Putamen (tissue), 1 donor: Measurements from ENCODE around the gene PARP4.
"Not testable (repeated sequence)": the region's sequence is repeated elsewhere in the genome, so short reads cannot be mapped to it uniquely, and the experiment has no call there.

Source experiments
- DNase-seq: peaks from one replicate; pipeline ENCODE4 v3.0.0-alpha.2; 2016; ENCODE audit warnings: low spot score

The PARP4 gene

DNA sequence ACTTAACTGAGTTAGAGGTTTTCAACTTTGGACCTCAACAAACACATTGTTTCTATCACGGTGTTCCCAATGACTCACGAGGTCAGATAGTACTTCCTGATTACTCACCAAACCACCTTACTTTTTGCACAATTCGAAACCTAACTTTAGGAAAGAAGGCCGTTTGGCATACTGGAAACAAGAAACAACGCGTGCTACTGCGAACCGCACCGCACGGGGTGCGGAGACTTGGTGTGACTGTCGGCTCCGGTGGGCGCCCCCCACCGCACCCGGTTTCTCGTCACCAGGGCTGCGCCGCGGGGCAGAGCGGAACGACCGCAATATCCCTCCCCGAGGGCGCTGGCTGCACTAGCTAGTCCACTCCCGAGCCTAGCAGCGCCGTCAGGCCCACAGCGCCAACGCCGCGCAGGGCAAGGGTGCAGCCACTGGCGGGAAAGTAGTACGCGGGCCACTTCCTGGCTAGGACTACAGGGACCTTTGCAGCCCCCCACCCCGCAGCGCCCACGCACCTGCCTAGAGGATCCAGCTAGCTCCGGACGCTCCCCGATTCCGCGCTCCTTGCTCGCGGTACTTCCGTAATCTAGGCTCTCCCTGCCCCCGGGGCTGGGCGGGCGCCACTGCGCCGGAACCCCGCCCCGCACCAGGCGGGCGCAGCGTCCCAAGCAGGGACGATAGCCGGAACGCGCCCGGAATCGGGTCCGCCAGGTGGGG is at the start of gene PARP4:
PARP4 (minus strand) TSS at position 582 of the 711 bp plus-strand sequence. CDS start 9,002 bp downstream, outside the sequence.
- DNase-seq, result peak; percentile 50

DNA sequence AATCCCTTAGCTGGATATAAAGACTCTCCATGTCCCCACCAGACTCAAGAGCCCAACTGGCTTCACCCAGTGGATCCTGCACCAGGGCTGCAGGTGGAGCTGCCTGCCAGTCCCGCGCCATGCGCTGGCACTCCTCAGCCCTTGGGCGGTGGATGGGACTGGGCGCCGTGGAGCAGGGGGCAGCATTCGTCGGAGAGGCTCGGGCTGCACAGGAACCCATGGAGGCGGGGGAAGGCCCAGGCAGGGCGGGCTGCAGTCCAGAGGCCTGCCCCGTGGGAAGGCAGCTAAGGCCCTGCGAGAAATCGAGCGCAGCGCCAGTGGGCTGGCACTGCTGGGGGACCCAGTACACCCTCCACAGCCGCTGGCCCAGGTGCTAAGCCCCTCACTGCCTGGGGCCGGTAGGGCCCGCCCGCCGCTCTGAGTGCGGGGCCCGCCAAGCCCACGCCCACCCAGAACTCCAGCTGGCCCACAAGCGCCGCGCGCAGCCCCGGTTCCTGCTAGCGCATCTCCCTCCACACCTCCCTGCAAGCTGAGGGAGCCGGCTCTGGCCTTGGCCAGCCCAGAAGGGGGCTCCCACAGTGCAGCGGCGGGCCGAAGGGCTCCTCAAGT is 48.1 kb upstream of the PARP4 start:
- not testable (repeated sequence) for DNase-seq

DNA sequence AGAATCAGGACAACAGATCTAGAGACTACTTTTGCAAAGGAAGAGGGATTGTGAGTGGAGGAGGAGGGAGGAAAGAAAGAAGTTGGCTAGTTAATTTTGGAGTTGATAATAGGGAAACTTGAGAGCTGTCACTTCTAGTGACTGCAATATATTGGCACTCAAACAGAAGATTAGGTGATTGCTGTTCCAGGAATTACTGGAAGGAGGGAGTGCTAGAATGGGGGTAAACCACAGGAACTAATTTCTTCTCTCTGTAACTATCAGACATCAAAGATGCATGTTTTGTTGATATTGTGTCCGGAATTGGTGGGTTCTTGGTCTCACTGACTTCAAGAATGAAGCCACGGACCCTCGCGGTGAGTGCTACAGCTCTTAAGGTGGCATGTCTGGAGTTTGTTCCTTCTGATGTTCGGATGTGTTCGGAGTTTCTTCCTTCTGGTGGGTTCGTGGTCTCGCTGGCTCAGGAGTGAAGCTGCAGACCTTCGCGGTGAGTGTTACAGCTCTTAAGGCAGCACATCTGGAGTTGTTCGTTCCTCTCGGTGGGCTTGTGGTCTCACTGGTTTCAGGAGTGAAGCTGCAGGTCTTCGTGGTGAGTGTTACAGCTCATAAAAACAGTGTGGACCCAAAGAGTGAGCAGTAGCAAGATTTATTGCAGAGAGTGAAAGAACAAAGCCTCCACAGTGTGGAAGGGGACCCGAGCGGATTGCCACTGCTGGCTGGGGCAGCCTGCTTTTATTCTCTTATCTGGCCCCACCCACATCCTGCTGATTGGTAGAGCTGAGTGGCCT is 47.0 kb upstream of the PARP4 start:
- DNase-seq, result not testable (repeated sequence)

DNA sequence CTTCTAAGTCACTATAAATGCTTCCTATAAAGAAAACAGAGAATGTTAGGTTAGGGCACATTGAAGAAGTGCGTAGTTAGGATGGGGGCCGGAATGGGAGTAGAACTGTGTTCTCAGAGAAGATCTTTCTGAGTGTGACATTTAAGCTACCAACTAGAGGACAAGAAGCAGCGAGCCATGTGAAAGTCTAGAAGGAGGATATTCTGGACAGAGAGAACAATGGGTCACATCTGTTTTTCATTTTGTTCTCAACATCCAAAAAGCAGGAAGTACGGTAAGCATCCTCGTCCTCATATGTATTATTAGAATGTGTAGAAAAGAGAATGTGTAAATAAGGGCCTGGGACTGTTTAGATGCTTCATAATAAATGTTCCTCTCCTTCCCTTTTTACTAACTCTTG is 44.5 kb upstream of the PARP4 start:
- DNase-seq, result no peak

DNA sequence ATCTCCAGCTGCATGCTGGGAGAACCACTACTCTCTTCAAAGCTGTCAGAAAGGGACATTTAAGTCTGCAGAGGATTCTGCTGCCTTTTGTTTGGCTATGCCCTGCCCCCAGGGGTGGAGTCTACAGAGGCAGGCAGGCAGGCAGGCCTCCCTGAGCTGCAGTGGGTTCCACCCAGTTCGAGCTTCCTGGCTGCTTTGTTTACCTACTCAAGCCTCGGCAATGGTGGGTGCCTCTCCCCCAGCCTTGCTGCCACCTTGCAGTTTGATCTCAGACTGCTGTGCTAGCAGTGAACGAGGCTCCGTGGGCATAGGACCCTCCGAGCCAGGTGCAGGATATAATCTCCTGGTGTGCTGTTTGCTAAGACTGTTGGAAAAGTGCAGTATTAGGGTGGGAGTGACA is 41.3 kb upstream of the PARP4 start:
- not testable (repeated sequence) for DNase-seq

DNA sequence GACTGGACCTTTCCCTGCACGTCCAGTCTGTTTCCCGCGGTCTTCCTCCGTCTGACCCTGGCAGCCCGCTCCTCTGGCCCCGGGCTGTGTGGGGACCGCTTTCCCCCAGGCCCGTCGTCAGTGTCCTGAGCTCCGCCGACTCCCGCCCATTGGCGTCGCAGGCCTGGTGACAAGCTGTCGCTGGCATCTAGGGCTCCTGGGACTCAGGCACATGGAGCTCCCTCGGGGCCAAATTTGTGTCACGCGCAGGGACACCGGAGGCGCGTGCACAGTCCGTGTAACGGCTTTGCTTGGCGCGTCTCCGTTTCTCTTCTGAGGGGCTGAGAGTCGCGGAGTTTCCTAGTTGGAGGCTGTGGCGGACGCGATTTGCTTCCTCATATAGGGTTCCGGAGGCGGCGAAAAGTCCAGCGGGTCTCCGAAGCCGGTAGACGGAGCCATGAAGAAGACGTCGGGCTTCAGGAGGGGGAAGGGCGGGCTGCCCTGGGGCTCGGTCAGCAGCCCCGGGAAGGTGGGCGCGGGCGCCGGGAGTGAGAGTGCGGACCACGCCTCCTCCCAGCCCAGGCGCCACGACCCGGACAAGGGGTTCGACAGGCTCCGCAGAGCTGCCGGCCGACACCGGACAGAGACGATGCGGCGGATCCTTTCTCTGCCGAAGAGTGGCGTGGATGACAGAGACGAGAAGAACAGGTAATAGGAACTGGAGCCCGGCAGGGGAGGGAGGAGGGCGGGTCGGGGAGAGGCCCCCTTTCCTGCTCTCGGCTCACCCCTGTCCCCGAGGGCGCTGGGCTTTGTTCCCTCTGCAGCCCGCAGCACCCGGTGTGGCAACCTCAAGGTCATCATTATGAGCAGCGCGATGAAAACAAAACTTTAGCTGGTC is 29.1 kb upstream of the PARP4 start:
- not testable (repeated sequence) for DNase-seq

DNA sequence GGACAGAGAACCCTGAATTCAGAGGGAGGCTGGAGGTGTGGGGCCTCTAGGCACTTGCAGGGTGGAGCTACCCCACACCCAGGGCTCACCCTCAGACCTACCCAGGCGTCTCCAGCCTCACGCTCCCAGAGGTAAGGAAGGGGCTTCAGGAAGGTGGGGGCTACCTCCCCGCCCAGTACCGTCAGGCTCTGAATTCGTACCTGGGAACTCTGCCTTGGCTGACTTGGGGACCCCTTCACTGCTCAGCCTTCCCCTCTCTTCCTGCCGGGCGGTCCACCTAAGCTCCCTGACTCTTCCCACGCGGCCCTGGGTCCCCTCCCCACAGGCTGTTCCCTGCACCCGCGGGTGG is 28.5 kb upstream of the PARP4 start:
- DNase-seq, result no peak

DNA sequence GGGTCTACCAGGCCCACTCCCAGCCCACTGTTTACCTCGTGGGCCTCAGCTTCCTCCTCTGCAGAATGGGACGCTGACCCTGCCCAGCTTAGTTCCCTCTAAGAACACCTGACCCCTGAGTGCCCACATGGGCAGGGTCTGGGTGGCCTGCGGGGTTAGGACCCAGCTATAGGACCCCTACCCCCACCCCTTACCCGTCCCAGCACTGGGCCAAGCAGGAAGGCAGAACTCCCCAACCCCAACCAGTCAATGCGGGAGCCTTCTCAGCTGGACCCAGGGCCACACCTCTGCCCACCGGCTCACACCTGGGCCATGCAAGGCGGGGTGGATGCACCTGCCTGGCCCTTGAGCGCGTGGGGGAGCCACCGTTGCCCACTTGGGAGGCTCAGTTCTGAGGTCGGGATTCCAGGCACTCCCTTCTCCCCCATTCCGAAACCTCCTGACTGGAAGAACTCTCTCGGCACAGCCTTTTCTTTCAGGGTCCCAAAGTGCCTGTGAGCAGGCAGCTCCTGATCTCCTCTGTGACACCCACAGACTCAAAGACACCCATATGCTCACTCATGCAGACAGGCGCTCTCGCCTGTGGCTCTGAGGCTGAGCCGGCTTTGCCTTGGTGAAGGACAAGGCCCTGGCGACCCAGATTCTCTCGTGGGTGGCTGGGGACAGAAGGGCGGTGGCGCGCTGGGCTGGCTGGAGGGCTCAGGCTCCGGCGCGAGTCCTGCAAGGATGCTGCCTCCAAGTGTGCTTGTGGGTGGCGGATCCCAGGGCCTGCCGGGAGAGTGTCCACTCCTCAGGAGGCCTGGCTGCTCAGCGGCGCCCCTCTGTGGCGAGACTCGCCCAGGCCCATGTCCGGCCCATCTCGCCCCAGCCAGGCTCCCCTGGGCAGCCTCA is 27.9 kb upstream of the PARP4 start:
- no peak for DNase-seq

DNA sequence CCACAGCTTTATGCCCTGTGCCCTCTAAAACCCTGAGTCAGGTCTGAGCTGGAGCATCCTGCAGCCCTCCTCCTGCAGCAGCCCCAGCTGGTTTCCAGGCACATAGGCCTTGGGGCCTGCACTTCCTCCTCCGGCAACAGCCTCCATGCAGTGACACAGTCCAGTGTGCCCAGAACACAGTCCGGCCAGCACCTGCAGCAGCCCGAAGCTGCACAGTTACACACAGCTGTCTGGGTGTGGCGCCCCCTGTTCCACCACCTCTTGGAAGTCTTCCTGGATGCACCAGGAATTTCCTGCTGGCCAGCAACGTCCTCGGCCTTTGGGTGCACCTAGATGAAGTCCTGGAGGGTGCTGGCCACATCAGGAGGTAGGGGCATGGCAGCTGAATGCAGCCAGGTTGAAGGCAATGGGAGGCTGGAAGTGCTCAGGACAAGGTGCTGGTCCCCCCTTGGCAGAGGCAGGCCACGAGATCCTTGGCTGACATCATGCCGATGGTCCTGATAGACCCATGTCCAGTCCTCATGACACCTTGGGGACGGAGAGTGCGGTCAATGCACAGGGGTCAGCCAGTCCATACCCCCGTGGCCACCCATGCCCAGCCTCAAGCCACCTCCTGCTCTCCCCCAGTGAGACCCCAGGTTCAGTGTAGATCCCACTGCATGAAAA is 27.1 kb upstream of the PARP4 start:
- DNase-seq, result no peak

DNA sequence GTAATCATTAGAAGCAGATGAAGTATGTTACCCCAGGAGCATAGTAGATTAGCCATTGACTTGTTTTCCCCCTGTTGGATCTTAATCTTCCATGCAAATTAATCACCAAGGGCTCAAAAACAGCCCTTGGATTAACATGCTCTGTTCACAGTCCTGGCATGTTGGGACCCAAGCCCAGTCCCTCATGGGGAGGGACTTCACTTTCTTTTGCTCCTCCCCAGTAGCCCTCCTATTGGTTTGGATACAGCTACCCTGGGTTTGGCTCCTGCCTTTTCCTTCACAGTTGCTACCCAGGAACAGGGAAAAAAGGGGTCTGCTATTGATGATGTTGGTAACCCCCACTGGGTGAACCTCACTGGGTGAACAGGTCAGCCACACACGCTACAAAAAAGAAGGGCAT is 16.9 kb upstream of the PARP4 start:
- DNase-seq, result no peak

DNA sequence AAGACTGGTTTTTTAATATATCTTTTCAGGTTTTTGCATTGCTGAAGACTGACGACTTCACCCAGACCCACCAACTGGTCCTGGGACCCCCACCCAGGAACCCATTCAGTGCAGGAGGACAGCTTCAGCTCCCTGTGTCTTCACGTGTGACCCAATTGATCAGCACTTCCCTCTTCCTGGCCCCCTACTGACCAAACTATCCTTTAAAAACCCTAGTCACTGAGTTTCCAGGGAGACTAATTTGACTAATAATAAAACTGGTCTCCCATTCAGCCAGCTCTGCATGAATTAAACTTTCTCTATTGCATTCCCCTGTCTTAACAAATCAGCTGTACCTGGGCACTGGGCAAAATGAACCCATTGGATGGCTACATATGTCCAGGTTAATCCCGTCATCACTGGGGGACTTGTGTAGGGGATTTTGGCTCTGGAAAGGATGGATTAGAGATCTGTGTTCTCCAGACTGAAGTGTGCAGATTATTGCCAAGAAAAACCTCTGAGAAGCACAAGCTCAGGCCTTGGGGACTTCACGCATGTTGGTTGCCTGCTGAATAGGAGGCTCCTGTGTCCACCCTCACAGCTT is 16.3 kb upstream of the PARP4 start:
- DNase-seq, result no peak

DNA sequence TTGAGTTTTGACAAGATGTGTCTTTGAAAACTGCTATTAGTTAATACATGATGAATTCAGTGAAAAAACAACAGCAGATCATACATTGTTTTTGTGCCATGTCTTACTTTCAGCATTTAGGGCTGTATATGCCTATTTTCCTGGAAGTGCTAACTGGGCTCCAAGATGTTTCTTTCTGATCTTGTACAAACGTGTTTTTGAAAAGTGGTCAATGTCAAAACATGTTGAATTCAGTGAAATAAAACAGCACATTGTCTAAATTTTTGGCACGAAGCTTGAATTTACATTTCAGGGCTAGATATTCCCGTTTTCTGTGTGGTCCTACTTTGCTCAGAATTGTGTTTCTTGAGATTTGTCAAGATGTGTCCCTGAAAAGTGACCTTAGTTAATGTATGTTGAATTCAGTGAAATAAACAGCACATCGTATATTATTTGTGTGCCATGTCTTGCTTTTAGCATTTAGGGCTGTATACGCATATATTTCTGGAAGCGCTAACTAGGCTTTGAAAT is 14.7 kb upstream of the PARP4 start:
- no peak for DNase-seq

DNA sequence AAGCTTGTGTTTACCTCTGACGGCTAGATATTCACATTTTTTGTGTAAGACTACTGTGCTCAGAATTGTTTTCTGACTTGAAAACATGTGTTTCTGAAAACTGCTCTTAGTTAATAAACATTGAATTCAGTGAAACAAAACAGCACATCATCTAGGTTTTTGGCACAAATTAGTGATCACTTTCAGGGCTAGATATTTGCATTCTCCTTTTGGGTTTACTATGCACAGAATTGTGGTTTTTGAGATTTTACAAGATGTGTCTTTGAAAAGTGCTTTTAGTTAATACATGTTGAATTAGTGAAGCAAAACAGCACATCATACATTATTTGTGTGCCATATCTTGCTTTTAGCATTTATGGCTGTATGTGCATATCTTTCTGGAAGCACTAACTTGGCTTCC is 8.2 kb upstream of the PARP4 start:
- DNase-seq, result no peak

DNA sequence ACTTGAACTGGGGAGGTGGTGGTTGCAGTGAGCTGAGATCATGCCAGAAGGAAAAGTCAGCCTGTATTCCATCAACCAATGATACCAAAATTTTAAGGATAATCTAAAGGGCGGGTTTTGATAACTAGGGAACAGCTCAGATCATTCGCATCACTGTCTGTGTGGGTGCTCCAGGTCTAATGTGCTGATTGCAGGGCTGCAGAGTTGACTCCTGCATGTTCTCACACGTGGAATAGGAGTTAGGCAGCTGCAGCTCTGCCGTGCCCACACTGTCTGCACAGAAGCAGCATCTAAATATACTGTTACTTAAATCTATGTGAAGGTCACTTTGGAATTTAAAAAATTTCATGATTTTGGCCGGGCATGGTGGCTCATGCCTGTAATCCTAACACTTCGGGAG is 4.3 kb upstream of the PARP4 start:
- DNase-seq, result peak; percentile 36

DNA sequence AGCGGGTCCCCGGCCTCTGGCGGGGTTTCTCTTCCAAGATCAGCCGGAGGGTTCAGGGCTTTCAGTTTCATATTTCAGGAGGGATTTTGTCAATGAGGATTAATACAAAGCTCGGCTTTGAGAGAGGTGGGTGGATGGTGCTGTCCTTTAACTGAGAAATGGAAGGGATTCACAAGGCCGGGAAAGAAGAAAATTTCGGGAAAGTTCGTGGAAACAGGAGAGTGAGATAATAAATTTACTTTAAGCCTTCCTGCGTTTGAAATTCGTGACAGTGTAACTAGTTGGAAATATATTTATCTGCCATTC is 283 bp upstream of the PARP4 start:
- DNase-seq, result no peak

DNA sequence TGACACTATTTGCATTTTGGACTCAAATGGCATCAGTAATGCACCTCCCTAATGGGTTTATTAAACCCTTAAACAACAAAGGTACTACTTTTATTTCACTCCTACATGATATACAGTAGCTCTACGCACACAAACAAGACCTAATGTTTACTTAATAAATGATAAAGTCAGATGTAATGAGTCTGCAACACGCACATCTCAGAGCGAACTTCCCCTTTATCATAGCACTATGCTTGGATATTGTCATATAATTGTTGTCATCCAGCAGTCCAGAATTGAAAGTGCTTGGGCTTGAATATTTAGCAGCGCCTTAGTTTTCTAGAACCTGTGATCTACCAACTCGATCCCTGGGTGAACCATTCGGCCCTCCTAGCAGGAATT is 772 bp downstream of the PARP4 start:
- no peak for DNase-seq

DNA sequence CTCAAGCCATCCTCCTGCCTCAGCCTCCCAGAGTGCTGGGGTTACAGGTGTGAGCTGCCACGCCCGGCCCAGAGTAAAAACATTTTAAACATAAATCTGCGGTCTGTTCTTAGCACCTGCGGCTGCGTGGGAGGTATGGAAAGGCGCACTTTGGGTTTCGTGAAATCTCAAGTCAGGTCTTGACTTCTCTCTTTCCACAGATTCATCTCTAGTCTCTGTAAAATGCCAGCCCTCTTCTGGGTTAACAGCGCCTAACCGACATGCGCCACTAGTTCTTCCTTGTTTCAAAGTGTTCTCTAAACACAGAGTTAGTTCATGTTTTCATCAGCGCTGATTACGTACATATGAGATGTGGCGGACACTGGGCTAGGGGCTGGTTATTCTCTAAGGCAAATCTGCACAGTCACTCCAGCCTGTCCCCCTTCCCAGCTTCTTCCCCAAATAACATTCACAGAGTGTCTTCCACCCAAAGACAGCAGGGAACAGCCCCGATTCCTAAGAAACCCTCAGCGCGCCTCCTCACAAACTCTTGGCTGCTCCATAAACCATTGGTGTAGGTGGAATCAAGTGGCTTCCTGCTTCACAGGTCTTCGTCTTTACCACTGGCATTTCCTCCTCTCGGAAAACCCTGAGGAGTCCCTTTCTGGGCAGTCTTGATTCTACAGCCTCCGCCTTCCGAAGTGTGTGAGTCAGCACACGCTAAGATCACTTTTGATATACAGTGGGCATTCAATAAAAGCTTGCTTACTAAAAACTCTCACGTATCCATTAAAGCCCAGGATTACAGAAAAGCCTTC is 1.4 kb downstream of the PARP4 start:
- no peak for DNase-seq

DNA sequence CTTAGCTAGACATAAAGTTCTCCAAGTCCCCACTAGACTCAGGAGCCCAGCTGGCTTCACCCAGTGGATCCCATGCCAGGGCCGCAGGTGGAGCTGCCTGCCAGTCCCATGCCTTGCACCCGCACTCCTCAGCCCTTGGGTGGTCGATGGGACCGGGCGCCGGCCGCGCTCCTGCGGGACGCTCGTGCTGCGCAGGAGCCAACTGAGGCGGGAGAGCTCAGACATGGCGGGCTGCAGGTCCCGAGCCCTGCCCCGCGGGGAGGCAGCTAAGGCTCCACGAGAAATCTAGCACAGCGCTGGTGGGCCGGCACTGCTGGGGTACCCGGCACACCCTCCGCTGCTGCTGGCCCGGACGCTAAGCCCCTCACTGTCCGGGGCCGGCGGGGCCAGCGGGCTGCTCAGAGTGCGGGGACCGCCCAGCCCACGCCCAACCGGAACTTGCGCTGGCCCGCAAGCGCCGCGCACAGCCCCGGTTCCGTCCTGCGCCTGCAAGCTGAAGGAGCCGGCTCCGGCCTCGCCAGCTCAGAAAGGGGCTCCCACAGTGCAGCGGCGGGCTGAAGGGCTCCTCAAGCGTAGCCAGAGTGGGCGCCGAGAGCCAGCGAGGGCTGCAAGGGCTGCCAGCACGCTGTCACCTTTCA is 5.8 kb downstream of the PARP4 start:
- no peak for DNase-seq

DNA sequence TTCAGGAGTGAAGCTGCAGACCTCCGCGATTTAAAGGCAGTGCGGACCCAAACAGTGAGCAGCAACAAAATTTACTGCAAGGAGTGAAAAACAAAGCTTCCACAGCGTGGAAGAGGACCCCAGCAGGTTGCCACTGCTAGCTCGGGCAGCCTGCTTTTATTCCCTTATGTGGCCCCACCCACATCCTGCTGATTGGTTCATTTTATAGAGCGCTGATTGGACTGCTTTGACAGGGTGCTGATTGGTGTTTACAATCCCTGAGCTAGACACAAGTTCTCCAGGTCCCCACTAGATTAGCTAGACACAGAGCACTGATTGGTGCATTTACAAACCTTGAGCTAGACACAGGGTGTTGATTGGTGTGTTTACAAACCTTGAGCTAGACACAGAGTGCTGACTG is 6.3 kb downstream of the PARP4 start:
- not testable (repeated sequence) for DNase-seq
